ENCODE measurements around the gene HPD. TPM values are rescaled to one million over a fixed set of nuclear protein-coding genes. Genes with fewer than 3 reads are reported as not detected.

The HPD gene
- total RNA-seq, 1 donor from 2014 or later: 0.16 TPM

DNA sequence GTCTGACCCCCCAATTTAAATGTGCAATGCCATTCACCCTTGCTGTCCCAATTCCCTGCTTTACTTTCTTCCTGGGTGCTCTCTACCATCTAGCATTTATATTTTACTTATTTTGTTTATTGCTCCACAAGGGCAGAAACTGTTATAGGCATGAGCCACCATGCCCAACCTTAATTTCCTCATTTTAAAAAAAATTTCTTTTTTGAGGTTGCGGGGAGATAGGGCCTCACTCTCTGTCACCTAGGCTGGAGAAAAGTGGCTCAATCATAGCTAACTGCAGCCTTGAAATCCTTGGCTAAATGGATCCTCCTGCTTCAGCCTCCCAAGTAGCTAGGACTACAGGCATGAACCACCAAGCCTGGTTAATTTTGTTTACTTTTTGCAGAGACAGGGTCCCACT, 13.0 kb downstream of the HPD start:
- DNase-seq (ENCODE audit: low spot score in 2 of 2, unreplicated experiment in 2 of 2): no peak
- no peaks in the 10 kb centered on the region for H3K27me3 Mint-ChIP-seq (ENCODE audit: low read depth)
- no peak overlapping the region for H3K4me3 Mint-ChIP-seq
- no peak for TF ChIP-seq CTCF (IDR thresholded peaks at IDR 0.05; ENCODE audit: unreplicated experiment)
- no peaks in the 10 kb centered on the region for H3K9me3 Mint-ChIP-seq
- H3K27ac Mint-ChIP-seq: no peak overlapping the region
- no peaks in the 10 kb centered on the region for H3K36me3 Mint-ChIP-seq
- H3K4me1 Mint-ChIP-seq: peaks cover 9% of the 10 kb centered on the region

DNA sequence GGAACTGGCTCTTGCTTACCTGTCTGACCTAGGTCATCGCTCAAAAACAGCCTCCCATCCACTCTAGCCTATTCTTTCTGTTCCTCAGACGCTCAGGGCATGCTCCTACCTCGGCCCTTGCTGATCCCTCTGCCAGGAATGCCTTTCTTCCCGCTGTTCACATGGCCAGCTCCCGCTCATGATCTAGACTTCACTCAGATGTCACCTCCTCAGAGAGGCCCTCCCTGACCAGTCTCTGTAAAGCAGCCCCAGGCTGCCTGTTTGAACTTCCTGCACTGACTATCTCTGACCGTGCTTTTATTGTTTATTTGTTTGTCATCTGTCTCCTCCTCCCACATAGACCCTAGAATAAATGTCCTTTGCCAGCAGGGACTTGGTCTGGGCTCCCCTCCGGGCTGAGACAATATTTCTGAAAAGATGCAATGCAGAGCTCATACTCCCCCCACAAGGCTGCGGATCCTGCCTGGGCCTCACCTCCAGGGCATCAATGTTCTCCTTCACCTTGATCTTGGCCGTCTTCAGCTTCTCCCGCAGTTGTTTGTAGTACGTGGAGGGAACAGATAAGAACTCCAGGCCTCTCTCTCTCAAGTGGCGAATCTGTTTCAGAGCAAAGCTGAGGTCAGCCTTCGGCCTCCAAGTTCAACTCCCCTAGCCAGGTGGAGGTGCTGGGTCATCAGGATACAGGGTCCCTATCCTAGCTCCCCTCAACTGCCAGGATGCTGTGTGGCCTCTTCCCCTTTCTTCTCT, 15.2 kb downstream of the HPD start:
- peak overlapping the region; percentile 22 for H3K27ac Mint-ChIP-seq
- DNase-seq (ENCODE audit: low spot score in 2 of 2, unreplicated experiment in 2 of 2): no peak
- H3K36me3 Mint-ChIP-seq: no peaks in the 10 kb centered on the region
- no peak for TF ChIP-seq CTCF (IDR thresholded peaks at IDR 0.05; ENCODE audit: unreplicated experiment)
- no peak overlapping the region for H3K4me3 Mint-ChIP-seq
- H3K4me1 Mint-ChIP-seq: peaks cover 18% of the 10 kb centered on the region
- no peaks in the 10 kb centered on the region for H3K27me3 Mint-ChIP-seq (ENCODE audit: low read depth)
- H3K9me3 Mint-ChIP-seq: no peaks in the 10 kb centered on the region

DNA sequence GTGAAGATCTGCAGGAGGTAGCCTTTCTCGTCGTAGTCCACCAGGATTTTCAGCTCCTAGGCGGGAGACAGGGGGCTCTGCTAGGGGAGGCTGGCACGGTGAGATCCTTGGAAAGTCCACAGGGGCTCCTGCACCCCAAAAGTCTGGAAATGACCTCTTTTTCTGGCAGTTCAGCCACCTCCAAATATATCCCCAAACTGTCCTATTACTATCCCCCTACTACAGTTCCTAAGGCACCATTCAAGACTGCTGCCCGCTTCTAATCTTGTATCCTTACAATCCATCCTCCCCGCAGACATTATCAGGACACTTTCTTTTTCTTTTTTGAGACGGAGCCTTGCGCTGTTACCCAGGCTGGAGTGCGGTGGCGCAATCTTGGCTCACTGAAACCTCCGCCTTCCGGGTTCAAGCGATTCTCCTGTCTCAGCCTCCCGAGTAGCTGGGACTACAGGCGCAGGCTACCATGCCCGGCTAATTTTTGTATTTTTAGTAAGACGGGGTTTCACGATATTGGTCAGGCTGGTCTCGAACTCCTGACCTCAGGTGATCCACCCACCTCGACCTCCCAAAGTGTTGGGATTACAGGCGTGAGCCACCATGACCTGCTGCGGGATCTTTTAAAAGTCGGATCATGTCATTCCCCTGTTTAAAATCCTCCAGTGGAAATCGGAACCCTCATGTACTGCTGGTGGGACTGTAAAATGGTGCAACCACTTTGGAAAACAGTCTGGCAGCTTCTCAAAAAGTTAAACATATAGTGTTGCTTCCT, 18.5 kb downstream of the HPD start:
- Mint-ChIP-seq H3K36me3 (no peaks in the 10 kb centered on the region), H3K4me1 (peaks cover 18% of the 10 kb centered on the region), H3K27me3 (ENCODE audit: low read depth) (no peaks in the 10 kb centered on the region), H3K4me3 (peak overlapping the region; percentile 96), H3K9me3 (no peaks in the 10 kb centered on the region), H3K27ac (peak overlapping the region; percentile 96)
- DNase-seq (ENCODE audit: low spot score in 2 of 2, unreplicated experiment in 2 of 2): no peak
- TF ChIP-seq CTCF (IDR thresholded peaks at IDR 0.05; ENCODE audit: unreplicated experiment): no peak

DNA sequence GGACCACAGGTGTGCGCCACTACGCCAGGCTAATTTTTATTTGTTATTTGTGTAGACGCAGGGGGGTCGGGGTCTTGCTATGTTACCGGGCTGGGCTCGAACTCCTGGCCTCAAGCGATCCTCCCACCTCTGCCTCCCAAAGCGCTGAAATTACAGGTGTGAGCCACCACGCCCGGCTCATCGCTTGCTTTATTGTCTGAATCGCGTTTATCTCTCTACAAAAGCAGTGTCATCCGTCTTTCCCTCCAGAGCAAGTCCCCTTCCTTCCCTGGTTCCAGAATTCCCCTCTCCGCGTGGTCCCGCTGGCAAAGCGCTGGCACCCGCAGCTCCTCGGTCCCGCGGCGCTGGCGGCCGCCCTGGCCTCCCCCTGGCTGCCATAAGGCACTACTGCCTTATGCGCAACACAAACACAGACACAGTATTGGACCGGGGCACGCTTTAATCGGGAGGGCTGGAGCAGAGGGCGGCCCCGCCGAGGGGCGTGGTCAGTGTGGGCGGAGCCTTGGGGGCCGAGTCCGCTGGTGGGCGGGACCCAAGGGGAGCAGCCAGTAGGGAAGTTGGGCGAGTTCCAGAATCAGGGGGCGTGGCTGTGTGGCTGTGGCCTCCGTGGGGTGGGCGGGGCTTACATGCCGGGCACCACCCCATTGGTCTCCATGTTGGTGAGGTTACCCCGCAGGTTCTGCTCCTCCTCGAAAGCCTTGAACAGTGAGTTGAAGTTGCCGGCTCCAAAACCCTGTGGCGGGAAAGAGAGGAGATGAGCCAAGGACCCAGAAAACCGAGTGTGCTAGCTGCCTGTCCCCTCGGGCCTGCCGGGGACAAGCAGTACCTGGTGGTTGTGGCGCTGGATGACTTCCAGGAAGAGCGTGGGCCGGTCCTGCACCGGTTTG, 19.3 kb downstream of the HPD start:
- Mint-ChIP-seq H3K27ac (peak overlapping the region; percentile 96), H3K36me3 (no peaks in the 10 kb centered on the region), H3K4me1 (peaks cover 18% of the 10 kb centered on the region), H3K9me3 (no peaks in the 10 kb centered on the region), H3K4me3 (peak overlapping the region; percentile 96), H3K27me3 (ENCODE audit: low read depth) (no peaks in the 10 kb centered on the region)
- peak; percentile 100 for DNase-seq (ENCODE audit: low spot score in 2 of 2, unreplicated experiment in 2 of 2)
- TF ChIP-seq CTCF (IDR thresholded peaks at IDR 0.05; ENCODE audit: unreplicated experiment): no peak

- H3K27me3 Mint-ChIP-seq (ENCODE audit: low read depth): no peaks in the 10 kb centered on the region
- peak overlapping the region; percentile 39 for H3K27ac Mint-ChIP-seq
- H3K4me3 Mint-ChIP-seq: no peak overlapping the region
- no peak for DNase-seq (ENCODE audit: low spot score in 2 of 2, unreplicated experiment in 2 of 2)
- H3K9me3 Mint-ChIP-seq: no peaks in the 10 kb centered on the region
- H3K4me1 Mint-ChIP-seq: peaks cover 9% of the 10 kb centered on the region
- no peaks in the 10 kb centered on the region for H3K36me3 Mint-ChIP-seq
- TF ChIP-seq CTCF (IDR thresholded peaks at IDR 0.05; ENCODE audit: unreplicated experiment): no peak
Measured at GRCh38 chr12:121838126-121838525, 20.5 kb downstream of the HPD start.
